Panc1 (cell line): ENCODE results near the gene PHF14. TPM values are rescaled to one million over a fixed set of nuclear protein-coding genes. Genes with fewer than 3 reads are reported as not detected.

Experiments
- ATAC-seq: fragments of 200-7000 bp; cut with Tn5 transposase; 2 replicates; pipeline ENCODE4 v1.9.1; 2020; ENCODE audit warnings: mild to moderate bottlenecking, moderate library complexity
- BruUV-seq: library from RNA; stranded (reverse); fragments of 400-500 nt; replicated peaks from 2 replicates; lab custom pipeline; 2021; lab: Mats Ljungman, UMichigan
- CTCF ChIA-PET: fragments of 300-600 bp; sonication (Branson Sonifier 250); formaldehyde crosslinking; loops from one replicate; lab custom pipeline; 2022; ENCODE audit warnings: antibody characterized with exemption; lab: Charles Lee
- POLR2A ChIA-PET: fragments of 300-600 bp; sonication (Branson Sonifier 250); formaldehyde crosslinking; loops from one replicate; lab custom pipeline; 2022; ENCODE audit warnings: antibody characterized with exemption; lab: Charles Lee
- DNase-seq: peaks from one replicate; pipeline ENCODE4 v3.0.0-alpha.2; 2010; ENCODE audit warnings: low read depth, low spot score
- H3K27ac ChIP-seq: 2 replicates; pipeline ENCODE4 v1.5.1; 2011; ENCODE audit warnings: mild to moderate bottlenecking, low read length, inconsistent platforms
- H3K27me3 ChIP-seq: fragments of 200-500 bp; sonication (Bioruptor generic); 2 replicates; pipeline ENCODE4 v1.6.0; 2014; ENCODE audit warnings: low read length, inconsistent platforms; ENCODE audit not compliant: control insufficient read depth, insufficient read depth
- H3K36me3 ChIP-seq: fragments of 200-500 bp; sonication (Bioruptor generic); 2 replicates; pipeline ENCODE4 v1.5.1; 2014; ENCODE audit warnings: inconsistent platforms, mild to moderate bottlenecking, low read length, moderate library complexity; ENCODE audit not compliant: control insufficient read depth, insufficient read depth
- H3K4me1 ChIP-seq: 2 replicates; pipeline ENCODE4 v1.5.1; 2011; ENCODE audit warnings: inconsistent platforms, mild to moderate bottlenecking, low read length, moderate library complexity; ENCODE audit not compliant: control insufficient read depth, insufficient read depth
- H3K4me3 ChIP-seq, 2 experiments: 2 replicates each; pipeline ENCODE4 v1.5.1; 2011 to 2012; ENCODE audit warnings: low read depth in 2 of 2, low read length in 2 of 2, mild to moderate bottlenecking in 2 of 2, inconsistent platforms in 1 of 2, moderate library complexity in 1 of 2
- H3K9me3 ChIP-seq: fragments of 200-500 bp; sonication (Bioruptor generic); 2 replicates; pipeline ENCODE4 v1.5.1; 2014; ENCODE audit warnings: low read depth, mild to moderate bottlenecking, inconsistent platforms, low read length, moderate library complexity; ENCODE audit not compliant: control insufficient read depth, insufficient read depth
- POLR2AphosphoS5 ChIP-seq: IDR thresholded peaks from 2 replicates; pipeline ENCODE4 v1.6.1; 2012; ENCODE audit warnings: mild to moderate bottlenecking, low read depth, low read length, moderate library complexity
- SIN3A ChIP-seq: IDR thresholded peaks from 2 replicates; pipeline ENCODE4 v1.6.1; 2012; ENCODE audit warnings: low read depth, mild to moderate bottlenecking, low read length, moderate library complexity, borderline replicate concordance; ENCODE audit not compliant: insufficient read depth
- TCF7L2 ChIP-seq: IDR thresholded peaks from 2 replicates; pipeline ENCODE4 v1.6.1; 2011; ENCODE audit warnings: mild to moderate bottlenecking, low read depth, low read length, inconsistent platforms
- in situ Hi-C: cut with HindIII; loops from 2 replicates; pipeline ENCODE4 v1.10.0; 2016; ENCODE audit warnings: low sequenced_read_pairs, low pct_unique_long_range_greater_than_20kb
- intact Hi-C: fragments of 100-400 bp; cut with micrococcal nuclease; formaldehyde crosslinking; loops from one replicate; pipeline ENCODE4 v1.10.0; 2022; ENCODE audit not compliant: unreplicated experiment
- total RNA-seq: library from RNA; stranded (reverse); gene quantifications from one replicate; pipeline ENCODE4 v1.2.1, GENCODE V29; 2021; ENCODE audit not compliant: unreplicated experiment
- TF ChIP-seq, protein P1 (sequence below): fragments of 450-650 bp; IDR thresholded peaks from 2 replicates; pipeline ENCODE4 v1.5.1; 2017; ENCODE audit warnings: mild to moderate bottlenecking
- TF ChIP-seq, protein P2 (sequence below), 2 experiments: IDR thresholded peaks; 2 replicates each; pipeline ENCODE4 v1.6.1; 2011 to 2012; ENCODE audit warnings: low read depth in 2 of 2, control low read depth in 1 of 2, low read length in 1 of 2, mild to moderate bottlenecking in 1 of 2, moderate library complexity in 1 of 2; ENCODE audit not compliant: insufficient read depth in 1 of 2

The PHF14 gene
- total RNA-seq, 1 experiment from 2014 or later = 85.6 TPM

DNA sequence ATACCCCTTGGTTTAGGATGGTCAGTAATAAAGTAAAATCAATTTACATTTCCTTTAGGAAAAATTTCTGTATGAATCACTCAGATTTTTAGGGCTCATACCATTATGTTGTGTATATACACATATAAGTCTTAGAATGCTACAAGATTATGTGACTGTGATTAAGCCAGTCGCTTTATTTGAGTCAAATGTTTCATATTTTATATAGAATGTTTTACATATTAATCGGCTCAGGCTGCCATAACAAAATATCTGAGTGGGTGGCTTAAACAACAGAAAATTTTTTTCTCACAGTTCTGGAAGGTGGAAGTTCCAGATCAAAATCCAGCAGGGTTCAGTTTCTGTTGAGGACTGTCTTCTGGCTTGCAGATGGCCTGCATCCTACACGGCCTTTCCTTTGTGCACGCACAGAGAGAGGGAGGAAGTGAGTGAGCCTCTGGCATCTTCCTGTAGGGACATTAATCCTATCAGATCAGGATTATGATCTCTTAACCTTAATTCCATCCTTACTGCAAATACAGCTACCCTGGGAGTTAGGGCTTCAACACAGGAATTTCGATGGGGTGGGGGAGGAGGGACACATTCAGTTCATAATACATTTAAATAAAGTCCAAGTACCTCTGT is 198.0 kb downstream of the PHF14 start:
- no peaks in the 10 kb centered on the region for H3K9me3 ChIP-seq
- intact Hi-C loops (no loop called here), in situ Hi-C loops (no loop called here)
- H3K36me3 ChIP-seq = peaks cover 2% of the 10 kb centered on the region; the same call in 1 of the 2 replicates
- CTCF ChIA-PET = no interaction called here
- TF ChIP-seq, protein P1, sequence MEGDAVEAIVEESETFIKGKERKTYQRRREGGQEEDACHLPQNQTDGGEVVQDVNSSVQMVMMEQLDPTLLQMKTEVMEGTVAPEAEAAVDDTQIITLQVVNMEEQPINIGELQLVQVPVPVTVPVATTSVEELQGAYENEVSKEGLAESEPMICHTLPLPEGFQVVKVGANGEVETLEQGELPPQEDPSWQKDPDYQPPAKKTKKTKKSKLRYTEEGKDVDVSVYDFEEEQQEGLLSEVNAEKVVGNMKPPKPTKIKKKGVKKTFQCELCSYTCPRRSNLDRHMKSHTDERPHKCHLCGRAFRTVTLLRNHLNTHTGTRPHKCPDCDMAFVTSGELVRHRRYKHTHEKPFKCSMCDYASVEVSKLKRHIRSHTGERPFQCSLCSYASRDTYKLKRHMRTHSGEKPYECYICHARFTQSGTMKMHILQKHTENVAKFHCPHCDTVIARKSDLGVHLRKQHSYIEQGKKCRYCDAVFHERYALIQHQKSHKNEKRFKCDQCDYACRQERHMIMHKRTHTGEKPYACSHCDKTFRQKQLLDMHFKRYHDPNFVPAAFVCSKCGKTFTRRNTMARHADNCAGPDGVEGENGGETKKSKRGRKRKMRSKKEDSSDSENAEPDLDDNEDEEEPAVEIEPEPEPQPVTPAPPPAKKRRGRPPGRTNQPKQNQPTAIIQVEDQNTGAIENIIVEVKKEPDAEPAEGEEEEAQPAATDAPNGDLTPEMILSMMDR = no peak
- TF ChIP-seq SIN3A (no peak), POLR2AphosphoS5 (no peak), TCF7L2 (no peak)
- TF ChIP-seq, protein P2, sequence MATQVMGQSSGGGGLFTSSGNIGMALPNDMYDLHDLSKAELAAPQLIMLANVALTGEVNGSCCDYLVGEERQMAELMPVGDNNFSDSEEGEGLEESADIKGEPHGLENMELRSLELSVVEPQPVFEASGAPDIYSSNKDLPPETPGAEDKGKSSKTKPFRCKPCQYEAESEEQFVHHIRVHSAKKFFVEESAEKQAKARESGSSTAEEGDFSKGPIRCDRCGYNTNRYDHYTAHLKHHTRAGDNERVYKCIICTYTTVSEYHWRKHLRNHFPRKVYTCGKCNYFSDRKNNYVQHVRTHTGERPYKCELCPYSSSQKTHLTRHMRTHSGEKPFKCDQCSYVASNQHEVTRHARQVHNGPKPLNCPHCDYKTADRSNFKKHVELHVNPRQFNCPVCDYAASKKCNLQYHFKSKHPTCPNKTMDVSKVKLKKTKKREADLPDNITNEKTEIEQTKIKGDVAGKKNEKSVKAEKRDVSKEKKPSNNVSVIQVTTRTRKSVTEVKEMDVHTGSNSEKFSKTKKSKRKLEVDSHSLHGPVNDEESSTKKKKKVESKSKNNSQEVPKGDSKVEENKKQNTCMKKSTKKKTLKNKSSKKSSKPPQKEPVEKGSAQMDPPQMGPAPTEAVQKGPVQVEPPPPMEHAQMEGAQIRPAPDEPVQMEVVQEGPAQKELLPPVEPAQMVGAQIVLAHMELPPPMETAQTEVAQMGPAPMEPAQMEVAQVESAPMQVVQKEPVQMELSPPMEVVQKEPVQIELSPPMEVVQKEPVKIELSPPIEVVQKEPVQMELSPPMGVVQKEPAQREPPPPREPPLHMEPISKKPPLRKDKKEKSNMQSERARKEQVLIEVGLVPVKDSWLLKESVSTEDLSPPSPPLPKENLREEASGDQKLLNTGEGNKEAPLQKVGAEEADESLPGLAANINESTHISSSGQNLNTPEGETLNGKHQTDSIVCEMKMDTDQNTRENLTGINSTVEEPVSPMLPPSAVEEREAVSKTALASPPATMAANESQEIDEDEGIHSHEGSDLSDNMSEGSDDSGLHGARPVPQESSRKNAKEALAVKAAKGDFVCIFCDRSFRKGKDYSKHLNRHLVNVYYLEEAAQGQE (IDR thresholded peaks at IDR 0.05; ENCODE audit: insufficient read depth in 1 of 2, low read depth in 2 of 2, low read length in 1 of 2) = no peak
- H3K4me1 ChIP-seq = no peaks in the 10 kb centered on the region
- no peak for DNase-seq
- no TSS peak for BruUV-seq
- no peak overlapping the region for H3K4me3 ChIP-seq
- POLR2A ChIA-PET = no interaction called here
- ATAC-seq = no peak
- H3K27me3 ChIP-seq = no peaks in the 10 kb centered on the region; the same call in 1 of the 2 replicates
- no peak overlapping the region for H3K27ac ChIP-seq

DNA sequence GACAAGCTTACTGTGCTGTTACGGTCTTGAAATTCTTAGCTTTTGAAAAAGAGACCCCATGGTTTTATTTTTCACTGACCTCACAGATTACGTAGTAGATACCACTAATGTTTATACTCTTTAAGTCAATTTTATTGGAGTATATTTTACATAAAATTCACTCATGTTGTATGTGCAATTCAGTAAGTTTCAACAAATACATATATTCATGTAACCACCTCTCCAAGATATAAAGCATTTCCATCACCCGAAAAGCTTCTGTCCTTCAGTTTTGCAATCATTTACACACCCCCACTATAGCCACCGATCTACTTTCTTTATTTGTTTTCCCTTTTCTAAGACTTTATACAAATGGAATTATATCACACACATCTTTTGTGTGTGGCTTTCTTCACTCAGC is 199.2 kb downstream of the PHF14 start:
- BruUV-seq = no TSS peak
- no peaks in the 10 kb centered on the region for H3K4me1 ChIP-seq
- H3K27ac ChIP-seq = no peak overlapping the region
- TF ChIP-seq SIN3A = no peak
- TF ChIP-seq, protein P2 (IDR thresholded peaks at IDR 0.05; ENCODE audit: insufficient read depth in 1 of 2, low read depth in 2 of 2, low read length in 1 of 2) = no peak
- TF ChIP-seq, protein P1 = no peak
- in situ Hi-C loops (no loop called here), intact Hi-C loops (no loop called here)
- H3K27me3 ChIP-seq = no peaks in the 10 kb centered on the region; the same call in 1 of the 2 replicates
- H3K4me3 ChIP-seq = no peak overlapping the region
- no peaks in the 10 kb centered on the region for H3K9me3 ChIP-seq
- POLR2A ChIA-PET = interaction anchor here (0.7 kb wide), 1 partner anchor 488 kb away, joined by 4 read pairs; no protein-coding TSS in a partner anchor
- H3K36me3 ChIP-seq = no peaks in the 10 kb centered on the region; the same call in 1 of the 2 replicates
- DNase-seq (no peak), ATAC-seq (no peak)
- CTCF ChIA-PET = no interaction called here
